GM21528 (cell line): ENCODE measurements around the gene ASIC4.

Experiments used
- ATAC-seq: cut with Tn5 transposase; IDR thresholded peaks from one replicate; pipeline ENCODE4 v1.9.1; 2021; ENCODE audit warnings: mild to moderate bottlenecking, moderate library complexity; ENCODE audit not compliant: unreplicated experiment, low FRiP score

The ASIC4 gene

DNA sequence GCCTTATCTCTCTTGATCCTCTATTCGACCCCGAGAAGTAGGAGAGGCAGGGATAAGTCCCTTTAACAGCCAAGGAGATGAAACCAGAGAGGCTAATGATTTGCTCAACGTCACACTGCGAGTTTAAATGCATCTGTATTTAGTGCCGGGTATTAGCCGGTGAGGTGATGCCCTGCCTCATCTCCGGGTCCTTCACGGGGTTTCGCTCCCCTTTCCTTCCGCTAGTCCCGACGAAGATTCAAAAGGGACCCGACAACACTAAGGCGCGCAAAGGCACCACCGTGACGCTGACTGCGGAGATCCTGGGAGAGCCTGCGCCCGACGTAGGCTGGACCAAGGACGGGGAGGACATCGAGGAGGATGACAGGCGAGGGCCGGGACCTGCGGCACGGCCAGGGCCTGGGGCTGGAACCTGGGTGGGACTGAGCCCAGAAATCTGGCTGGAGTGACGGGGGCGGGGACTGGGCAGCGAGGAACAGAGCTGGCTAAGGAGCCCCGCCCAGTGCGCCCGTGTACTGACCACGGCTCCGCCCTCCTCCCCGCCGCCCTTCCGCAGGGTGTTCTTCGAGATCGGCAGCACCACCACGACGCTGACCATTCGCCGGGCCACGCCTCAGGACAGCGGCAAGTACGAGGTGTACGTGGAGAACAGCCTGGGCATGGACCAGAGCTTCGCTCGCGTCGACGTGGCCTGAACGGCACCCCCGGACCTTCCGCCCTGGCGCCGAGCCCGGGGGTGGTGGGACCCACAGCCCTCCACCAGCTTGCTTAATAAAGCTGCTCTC lies 16.6 kb upstream of the ASIC4 start:
- ATAC-seq = peak; percentile 19

- ATAC-seq = peak; percentile 95
Measured at GRCh38 chr2:219498280-219499057, 15.8 kb upstream of the ASIC4 start, which contains the start of gene GMPPA. TSS of gene GMPPA (plus strand) at chr2:219498891. CDS start at chr2:219499976, 1,085 bp downstream.

DNA sequence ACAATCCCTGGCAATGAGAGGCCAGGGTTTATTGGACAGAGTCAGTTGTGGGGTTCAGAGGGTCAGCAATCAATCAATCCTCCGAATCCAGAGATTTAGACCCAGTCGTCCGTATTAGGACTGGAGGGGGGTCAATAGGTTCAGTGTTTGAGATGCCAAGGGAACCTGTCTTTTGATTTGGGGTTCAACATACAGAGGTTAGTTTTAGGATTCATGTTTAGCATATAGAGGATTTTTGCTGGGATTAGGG lies 15.3 kb upstream of the ASIC4 start:
- no peak for ATAC-seq

- no peak for ATAC-seq
Measured at GRCh38 chr2:219499555-219499954, 14.7 kb upstream of the ASIC4 start.

DNA sequence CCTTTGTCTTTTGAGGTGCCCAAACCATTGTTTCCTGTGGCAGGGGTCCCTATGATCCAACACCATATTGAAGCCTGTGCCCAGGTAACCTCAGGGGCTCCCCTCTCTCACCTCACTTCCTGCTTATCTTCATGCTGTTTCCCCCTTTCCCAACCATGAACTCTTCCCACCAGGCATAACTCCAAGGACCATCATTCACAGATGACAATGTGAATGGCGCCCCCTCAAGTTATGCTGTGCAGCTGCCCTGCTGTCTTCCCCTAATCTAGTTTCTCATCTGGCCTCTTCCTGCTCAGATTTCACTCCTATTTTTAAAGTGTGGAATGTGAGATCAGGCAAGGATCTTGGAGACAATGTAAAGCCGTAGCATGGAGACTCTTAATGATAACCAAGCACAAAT lies 14.1 kb upstream of the ASIC4 start:
- no peak for ATAC-seq

DNA sequence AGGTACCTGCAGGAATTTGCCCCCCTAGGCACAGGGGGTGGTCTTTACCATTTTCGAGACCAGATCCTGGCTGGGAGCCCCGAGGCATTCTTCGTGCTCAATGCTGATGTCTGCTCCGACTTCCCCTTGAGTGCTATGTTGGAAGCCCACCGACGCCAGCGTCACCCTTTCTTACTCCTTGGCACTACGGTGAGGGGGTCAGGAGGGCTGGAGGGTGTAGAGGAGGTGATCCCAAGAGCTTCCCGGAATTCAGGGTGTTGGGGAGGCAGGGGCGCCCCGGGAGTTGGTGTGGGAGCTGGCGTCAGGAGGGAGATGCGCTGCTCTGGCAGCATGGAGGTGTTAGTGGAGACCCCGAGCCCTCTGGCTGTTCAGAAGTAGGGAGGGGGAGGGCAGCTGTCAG lies 12.4 kb upstream of the ASIC4 start:
- ATAC-seq = no peak

DNA sequence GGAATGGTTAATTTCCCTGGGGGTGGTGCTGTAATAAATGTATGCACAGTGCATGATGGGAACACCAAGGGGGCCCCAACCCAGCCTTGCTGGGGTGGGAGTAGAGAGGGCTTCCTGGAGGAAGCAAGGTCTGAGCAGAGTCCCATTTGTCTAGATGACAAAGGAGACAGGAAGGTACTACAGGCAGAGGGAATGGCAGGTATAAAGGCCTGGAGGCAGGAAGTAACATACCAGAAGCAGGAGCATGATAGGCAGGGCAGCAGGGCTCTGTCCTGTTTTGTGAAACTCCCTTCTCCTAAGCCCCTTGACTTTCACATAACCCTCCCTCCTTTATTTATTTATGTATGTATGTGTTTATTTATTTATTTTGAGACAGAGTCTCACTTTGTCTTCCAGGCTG lies 11.7 kb upstream of the ASIC4 start:
- no peak for ATAC-seq

- no peak for ATAC-seq
Measured at GRCh38 chr2:219505585-219505984, 8.7 kb upstream of the ASIC4 start.

- no peak for ATAC-seq
Measured at GRCh38 chr2:219506153-219506801, 8.0 kb upstream of the ASIC4 start.

DNA sequence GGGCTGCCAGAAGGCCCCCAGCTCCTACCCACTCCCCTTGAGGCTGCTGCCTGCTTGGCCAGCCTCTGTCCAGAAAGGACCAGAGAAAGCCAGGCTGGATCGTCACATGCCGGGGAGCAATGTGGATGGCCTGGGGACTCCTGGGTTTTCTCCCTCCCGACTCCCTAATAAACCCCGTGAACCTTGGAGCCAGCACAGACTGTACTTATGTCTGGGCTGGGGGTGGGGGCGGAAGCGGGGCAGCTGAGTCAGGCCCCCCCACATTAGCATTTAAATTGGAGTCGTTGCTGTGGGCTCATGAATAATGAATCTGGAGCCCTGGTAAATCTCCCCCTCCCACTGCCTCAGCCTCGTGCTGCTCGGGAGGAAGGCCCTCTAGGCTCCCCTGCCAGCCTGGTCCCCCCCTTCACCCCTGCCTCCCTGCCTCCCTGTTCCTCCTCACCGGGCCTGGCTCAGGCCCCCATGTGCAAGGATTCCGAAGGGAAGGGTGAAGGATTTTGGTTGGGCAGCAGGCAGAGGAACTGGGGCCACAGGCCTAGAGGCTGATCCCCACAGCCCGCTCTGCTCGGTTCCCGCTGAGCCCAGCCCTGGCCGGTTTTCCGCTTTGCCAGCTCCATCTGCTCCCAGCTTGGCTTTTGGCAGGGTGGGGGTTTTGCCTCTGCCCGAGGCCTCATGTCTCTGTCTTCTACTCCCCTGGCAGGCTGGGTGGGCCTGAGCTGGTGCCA lies 7.3 kb upstream of the ASIC4 start:
- ATAC-seq = no peak

- no peak for ATAC-seq
Measured at GRCh38 chr2:219507581-219508443, 6.5 kb upstream of the ASIC4 start.

DNA sequence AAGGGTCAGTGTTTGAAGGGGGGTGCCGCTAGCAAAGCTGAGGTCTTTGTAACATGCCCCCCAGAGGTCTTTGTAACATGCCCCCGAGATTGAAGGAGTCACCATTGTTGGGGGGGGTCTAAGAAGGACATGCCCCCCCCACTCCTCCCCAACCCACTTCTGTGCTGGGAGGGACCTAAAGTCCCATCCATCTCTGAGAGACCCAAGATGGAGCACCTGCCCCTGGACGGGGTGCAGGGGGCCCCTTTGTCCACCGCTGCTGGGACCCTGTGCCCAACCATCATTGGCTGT lies 5.9 kb upstream of the ASIC4 start:
- no peak for ATAC-seq

GRCh38 chr2:219508971-219509779 lies 5.1 kb upstream of the ASIC4 start:
- ATAC-seq = no peak

GRCh38 chr2:219509780-219510511 lies 4.3 kb upstream of the ASIC4 start:
- no peak for ATAC-seq

DNA sequence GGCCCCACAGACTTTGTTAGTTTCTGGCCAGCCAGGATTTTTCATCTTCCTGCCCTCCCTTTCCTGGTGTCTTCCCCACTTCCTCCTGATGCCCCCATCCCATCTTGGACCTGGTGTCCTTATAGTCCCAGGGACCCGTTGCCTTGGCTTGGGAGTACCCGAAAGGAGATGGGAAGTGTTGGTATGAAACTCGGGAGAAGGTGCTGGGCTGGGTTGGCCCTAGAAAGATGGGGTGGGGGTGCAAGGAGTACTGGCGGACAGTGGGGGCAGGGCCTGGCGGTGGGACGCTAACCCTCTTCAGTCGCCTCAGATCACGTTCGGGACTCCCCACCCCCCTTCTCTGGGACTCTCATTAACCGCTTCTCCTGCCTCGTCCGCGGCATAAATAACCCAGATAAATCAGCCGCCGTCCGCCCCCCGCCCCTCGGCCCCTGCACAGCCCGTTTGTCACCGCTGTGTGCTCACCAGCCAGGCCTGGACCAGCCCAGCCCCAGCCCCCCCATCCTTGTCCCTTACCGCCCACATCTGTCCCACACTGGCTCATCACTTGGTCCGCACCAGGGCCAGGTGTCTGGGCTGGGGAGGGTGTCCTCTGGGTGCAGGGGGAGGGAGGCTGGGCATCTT lies 3.7 kb upstream of the ASIC4 start:
- ATAC-seq = no peak

DNA sequence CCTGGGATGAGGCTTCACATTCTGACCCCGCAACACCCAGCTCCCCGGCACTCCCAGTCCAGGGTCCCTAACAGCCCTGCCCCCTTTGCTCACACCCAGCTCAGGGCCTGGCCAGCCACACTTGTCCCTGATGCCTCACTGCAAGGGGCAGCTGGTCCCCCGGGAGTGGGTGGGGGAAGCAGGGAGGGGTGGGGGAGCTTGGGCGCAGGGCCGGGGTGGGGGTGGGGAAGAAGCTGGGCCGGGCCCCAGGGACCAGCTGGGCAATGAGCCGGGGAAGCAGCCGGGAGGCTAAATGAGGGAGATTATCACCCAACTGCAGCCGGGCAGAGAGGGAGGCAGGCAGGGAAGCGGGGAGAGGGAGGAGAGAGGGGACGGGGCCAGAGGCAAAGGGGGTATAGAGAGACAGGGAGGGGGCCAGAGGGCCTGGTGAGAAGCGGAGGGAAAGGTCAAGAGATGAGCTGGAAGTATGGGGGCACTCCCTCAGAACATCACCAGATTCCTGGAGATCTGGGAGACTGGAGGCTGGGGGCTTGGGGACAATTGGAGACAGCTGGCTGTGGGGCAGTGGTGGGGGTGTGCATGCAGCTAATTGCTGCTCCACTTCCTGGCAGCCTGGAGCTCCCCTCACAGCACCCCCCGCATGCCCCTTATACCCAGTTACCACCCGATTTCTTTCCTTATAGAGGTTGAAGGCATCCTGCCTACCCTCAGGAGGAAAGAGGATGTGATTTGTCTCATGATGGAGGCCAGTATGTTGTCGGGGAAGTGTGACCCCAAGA lies 2.5 kb upstream of the ASIC4 start:
- ATAC-seq = no peak

DNA sequence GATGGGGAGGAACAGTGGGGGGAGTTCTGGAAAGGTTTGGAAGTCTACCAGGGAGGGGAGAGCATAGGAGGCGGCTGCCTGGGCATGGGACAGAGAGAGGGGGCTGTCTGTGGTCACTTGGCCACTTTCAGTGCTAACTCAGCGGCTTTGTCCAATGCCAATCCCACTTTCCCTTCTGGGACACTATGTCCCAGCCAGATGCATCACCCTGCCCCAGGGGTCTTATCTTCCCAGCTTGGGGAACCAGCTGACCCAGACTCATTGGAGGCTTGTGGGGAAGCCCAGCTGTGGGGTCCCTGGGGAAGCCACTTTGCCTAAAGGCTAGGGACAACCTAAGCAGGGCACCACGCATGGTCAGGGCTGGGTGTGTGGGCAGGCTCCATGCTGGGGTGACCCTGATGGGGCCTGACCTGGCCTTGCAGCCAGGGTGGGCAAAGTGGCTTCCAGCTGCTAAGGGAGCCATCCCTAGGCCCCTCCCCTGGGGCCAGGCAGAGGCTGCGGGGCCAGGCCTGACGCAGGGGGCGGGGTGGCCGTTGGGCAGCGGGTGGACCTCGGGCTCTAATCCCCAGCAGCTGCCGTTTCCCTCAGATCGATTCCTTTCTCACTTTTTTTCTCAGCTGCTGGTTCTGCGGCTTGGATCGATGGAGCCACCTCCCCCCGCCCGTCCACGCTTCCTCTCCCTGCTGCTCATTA lies 1.6 kb upstream of the ASIC4 start:
- no peak for ATAC-seq
